COLO668 (cell line): Measurements from ENCODE around the gene ANAPC5.
"Not testable (repeated sequence)": the region's sequence is repeated elsewhere in the genome, so short reads cannot be mapped to it uniquely, and the experiment has no call there.

Experiments used
- DNase-seq: peaks from one replicate; lab custom pipeline; 2025; ENCODE audit not compliant: unreplicated experiment; lab: John Stamatoyannopoulos, UW

ANAPC5 gene

GRCh38 chr12:121288158-121288845 is 63.9 kb downstream of the ANAPC5 start:
- DNase-seq: no peak

DNA sequence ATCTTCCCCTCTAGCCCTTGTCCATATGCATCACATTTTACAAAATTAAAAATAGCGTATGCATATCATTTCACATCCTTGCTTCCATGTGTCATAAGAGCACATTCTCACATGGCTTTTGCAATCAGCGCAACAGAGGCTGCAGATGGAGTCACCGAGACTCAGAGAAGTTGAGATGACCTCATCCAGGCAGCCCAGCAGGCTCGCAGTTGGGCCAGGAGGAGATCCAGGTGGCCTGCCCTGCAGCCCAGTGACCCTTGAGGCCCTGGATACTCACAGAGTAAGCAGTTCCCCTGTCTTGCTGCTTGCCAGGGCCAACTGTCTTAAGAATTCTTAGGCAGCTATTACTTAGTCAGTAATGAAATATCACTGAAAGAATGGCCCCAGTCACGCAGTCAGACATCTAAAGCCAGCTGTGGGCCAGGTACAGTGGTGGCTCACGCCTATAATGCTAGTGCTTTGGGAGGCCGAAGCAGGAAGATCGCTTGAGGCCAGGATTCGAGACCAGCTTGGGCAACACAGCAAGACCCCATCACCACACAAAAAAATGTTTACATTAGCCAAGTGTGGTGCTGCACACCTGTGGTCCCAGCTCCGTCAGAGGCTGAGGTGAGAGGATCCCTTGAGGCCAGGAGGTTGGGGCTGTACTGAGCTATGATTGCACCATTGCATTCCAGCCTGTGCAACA is 64.8 kb downstream of the ANAPC5 start:
- no peak for DNase-seq

GRCh38 chr12:121285856-121286255 is 66.4 kb downstream of the ANAPC5 start:
- no peak for DNase-seq

DNA sequence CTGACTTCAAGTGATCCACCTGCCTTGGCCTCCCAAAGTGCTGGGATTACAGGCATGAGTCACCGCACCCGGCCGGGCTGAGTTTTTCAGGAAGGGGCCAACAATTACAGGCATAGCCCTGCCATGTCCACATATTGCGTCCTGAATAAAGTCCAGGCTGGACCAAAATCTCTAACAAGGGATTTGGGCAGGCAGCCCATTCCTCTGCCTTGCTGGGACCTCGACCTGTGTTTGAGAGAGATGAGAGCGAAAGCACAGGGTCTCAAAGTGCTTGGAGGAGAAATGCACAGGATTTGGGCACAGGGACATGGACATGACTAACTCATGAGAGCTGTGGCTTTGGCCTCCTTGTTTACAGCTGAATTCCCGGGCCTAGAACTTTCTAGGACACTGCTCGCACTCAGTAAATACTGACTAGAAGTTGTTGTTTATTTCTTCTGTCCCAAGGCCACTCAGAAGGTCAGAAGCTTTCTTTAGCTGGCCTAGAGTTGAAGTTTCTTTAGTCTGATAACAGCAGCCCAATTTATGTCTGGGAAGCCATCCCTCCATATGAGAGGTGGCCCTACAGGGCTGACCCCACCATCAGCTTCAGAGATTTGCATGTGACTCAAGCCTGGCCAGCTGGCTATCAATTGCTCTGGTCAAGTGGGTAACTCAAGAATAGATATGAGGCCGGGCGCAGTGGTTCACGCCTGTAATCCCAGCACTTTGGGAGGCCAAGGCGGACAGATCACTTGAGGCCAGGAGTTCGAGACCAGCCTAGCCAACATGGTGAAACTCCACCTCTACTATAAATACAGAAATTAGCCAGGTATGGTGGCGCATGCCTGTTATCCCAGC is 67.4 kb downstream of the ANAPC5 start:
- no peak for DNase-seq

DNA sequence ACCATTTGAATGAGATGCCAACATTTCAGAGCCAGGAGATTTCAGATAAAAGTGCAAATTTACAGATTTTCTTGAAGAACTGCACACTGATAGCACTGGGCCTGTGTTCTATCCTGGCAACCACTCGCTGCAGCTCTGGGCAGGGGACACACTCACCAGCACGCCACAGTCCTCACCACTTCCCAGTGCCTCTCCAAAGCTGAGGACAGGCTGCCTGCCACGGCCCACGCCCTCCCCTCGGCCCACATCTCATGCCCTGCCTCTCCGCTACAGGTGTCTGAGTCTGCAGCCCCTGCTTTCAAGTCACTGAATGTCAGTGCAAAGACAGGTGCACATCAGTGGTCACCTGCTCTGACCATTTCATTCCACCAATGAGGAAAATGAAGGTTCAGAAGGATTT is 68.4 kb downstream of the ANAPC5 start:
- no peak for DNase-seq

DNA sequence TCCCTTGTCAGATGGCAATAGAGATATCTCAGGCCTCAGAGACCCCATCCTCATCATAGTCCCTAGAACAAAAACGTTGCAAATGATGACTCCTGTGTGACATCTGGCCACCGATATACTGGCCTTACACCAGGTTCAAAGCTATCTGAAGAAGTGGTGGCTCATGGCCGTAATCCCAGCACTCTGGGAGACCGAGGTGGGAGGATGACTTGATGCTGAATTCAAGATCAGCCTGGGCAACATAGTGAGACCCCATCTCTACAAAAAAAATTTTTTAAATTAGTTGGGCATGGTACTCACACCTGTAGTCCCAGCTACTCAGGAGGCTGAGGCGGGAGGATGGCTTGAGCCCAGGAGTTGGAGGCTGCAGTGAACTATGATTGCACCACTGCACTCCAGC is 68.8 kb downstream of the ANAPC5 start:
- no peak for DNase-seq

- DNase-seq: not testable (repeated sequence)
Measured at GRCh38 chr12:121282910-121283309, 69.3 kb downstream of the ANAPC5 start.

GRCh38 chr12:121282072-121282742 is 70.0 kb downstream of the ANAPC5 start:
- no peak for DNase-seq

DNA sequence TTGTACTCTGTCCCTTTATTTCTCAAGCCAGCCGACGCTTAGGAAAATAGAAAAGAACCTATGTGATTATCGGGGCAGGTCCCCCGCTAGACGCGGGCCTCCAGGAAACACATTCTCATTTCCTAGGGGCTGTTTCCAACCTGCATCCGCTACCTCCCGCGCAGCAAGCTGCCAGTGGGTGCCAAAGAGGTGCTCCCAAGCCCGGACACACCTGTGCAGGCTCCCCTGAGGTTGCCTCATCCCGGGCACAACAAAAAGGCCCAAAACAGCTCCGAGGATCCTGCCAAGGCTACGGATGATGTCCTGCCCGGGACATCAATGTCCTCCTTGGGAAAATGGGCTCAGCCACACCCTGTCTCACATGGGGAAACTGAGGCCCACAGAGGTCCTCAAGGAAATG is 71.1 kb downstream of the ANAPC5 start:
- DNase-seq: not testable (repeated sequence)

DNA sequence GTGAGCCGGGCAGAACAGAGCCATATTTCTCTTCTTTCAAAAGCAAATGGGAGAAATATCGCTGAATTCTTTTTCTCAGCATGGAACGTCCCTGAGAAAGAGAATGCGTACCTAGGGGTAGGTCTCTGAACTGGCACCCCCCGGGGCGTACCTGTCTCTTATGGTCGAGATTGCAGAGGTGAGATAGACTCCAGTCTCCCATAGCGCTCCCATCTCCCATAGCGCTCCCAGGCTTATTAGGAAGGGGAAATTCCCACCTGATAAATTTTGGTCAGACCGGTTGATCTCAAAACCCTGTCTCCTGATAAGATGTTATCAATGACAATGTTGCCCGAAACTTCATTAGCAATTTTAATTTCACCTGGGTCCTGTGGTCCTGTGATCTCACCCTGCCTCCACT is 71.7 kb downstream of the ANAPC5 start:
- DNase-seq: not testable (repeated sequence)

DNA sequence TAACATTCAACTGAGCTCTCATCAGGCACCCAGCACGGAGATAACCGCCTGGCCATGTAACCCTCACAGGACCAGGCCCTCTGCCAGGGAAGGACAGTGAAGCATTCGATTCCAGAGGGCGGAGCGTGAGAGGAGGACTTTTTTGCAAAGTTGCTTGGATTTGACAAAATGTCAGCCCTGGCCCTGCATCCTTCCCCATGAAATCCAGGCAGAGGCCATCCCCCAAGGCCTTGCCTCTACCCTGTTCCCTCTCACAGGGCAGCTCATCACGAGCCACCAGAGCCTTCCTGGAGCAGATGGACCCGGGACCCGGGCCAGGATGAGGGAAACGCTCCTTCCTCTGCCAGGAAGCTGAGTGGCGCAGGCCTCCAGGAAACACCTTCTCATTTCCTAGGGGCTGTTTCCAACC is 72.7 kb downstream of the ANAPC5 start:
- no peak for DNase-seq

DNA sequence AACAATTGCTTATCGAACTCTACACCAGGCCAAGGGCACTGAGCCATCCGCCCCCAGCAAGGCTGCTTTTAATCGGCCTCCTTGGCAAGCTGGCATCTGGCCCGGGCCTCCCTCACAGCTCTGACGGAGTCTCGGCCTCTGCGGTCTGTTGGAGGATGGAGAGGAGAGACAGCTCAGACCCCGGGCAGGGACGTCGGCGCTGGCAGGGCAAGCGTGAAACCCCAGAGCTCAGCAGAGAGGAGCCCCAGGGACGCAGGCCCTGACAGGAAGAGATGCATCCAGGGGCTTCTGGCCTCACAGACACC is 73.2 kb downstream of the ANAPC5 start:
- no peak for DNase-seq

DNA sequence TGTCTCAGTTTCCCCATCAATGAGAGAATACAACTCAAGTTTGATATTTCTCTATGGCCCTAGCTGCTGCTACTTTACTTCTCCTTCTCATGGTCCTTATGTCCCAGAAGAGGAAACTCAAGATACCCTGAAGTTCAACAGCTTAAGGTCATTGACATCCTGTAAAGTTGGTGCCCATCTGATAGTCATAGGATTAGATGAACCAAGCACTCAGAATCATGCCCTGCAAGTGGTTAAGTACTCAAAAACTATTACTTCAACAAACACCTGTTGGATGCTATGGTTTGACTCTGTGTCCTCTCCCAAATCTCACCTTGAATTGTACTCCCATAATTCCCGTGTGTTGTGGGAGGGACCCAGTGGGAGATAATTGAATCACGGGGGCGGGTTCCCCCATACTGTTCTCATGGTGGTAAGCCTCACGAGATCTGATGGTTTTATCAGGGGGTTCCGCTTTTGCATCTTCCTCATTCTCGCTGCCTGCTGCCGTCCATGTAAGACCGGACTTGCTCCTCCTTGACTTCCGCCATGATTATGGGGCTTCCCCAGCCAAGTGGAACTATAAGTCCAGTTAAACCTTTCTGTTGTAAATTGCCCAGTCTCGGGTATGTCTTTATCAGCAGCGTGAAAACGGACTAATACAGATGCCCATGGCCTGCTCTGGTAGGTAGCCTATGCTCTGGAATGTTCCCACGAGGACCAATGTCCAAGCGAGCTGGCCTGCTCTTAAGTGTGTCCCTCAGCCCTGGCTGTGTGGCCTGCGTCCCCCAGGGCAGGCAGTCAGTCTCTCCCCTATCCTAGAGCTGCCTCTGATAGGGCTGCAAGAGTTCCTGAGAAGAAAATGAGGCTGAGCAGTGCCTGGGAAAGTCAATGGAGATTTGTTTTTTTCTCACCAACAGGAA is 73.8 kb downstream of the ANAPC5 start:
- DNase-seq: no peak

GRCh38 chr12:121277374-121277759 is 74.8 kb downstream of the ANAPC5 start:
- DNase-seq: no peak

- no peak for DNase-seq
Measured at GRCh38 chr12:121274036-121274763, 78.0 kb downstream of the ANAPC5 start.

DNA sequence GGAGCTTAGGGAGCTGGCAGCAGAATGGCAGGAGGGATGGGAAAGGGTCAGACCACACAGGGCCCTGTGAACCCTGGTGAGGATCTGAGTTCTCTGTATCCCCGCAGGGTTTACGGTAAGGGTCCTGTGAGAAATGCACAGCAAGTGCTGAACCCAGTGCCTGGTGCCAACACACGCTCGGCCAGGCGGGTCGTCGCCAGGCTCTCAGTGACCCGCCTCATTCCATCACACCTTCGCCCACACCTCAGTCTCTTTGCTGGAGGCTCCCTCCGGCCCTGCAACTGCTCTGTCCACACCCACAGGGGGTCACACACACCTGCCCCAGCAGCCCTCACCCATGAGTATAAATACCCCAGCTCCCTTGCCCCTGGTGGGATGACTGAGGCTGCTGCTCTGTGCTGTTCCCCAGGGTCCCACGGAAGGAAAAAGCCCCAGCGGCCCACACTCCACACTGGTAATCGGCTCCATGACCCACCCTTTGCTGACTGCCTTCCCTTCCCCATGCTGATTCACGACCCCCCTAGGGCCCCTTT is 78.8 kb downstream of the ANAPC5 start:
- no peak for DNase-seq

GRCh38 chr12:121267822-121268221 is 84.4 kb downstream of the ANAPC5 start:
- DNase-seq: no peak

GRCh38 chr12:121264951-121265515 is 87.2 kb downstream of the ANAPC5 start:
- no peak for DNase-seq

- DNase-seq: no peak
Measured at GRCh38 chr12:121264135-121264534, 88.1 kb downstream of the ANAPC5 start.
